ENCODE measurements around the gene SPNS1. TPM values are rescaled to one million over a fixed set of nuclear protein-coding genes. Genes with fewer than 3 reads are reported as not detected.

Gene SPNS1
- total RNA-seq, 1 experiment from 2014 or later: 38.6 TPM

DNA sequence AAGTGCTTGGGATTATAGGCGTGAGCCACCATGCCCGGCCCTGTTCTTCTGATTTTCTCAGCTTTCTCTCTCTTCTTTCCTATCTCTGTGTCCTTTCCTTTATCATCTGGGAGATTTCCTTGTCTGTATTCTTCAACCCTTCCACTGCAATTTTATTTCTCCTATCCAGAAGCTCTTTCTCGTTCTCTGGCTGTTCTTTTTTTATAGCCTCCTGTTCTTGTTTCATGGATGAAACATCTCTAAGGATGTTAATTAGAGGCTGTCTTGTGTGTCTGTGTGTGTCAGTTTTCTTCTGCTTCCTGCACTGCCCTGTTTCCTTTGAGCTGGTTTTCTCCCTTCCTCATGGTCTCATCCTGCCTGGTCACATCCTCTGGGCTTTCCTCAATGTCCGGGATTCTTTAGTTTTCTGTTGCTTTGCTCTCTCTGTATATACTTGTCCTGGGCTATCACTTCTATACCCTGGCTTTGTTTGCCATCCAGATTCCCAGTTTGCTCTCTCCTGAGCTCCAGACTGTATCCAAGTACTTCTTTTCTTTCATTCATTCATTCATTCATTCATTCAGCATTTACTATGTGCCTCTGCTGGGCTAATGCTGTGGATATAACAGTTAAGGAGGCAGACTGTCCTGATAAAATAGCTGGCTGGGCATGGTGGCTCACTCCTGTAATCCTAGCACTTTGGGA, 12.7 kb downstream of the SPNS1 start:
- H3T11ph ChIP-seq (ENCODE audit: low read length): no peak overlapping the region
- no peak overlapping the region for H3K14ac ChIP-seq (ENCODE audit: insufficient read depth, low read length)
- no peaks in the 10 kb centered on the region for H3K4me1 ChIP-seq (ENCODE audit: insufficient read depth, low read length)
- H3K23me2 ChIP-seq (ENCODE audit: insufficient read length, low read depth, low read length, poor library complexity, severe bottlenecking): no peaks in the 10 kb centered on the region
- WGBS (ENCODE audit: extremely low coverage, insufficient read length, low lambda C conversion rate): no CpG with 5 or more reads among the region's 4 CpGs
- H2AFZ ChIP-seq (ENCODE audit: low read length): no peak overlapping the region
- Mint-ChIP-seq H3K4me3 (no peak overlapping the region), H3K27ac (no peak overlapping the region), H3K27me3 (ENCODE audit: low read depth) (0 out of 2 replicates have a peak, but pooled peaks cover 2% of the 10 kb centered on the region), H3K4me1 (no peaks in the 10 kb centered on the region), H3K36me3 (ENCODE audit: insufficient read depth in 1 of 3, low read depth in 3 of 3) (peaks cover 3 to 19% (median 18%) of the 10 kb centered on the region in 3 experiments), H3K9me3 (no peaks in the 10 kb centered on the region)
- no peak overlapping the region for H3K4ac ChIP-seq (ENCODE audit: low read depth, low read length)
- no peak overlapping the region for H2BK15ac ChIP-seq (ENCODE audit: low read depth, low read length)
- no peak overlapping the region for H2BK12ac ChIP-seq (ENCODE audit: insufficient read length, low read depth, low read length)
- H2AK5ac ChIP-seq (ENCODE audit: insufficient read length, low read length): no peak overlapping the region
- no peaks in the 10 kb centered on the region for H4K20me1 ChIP-seq (ENCODE audit: control insufficient read depth, insufficient read depth, insufficient read length)
- no peak overlapping the region for H3K9ac ChIP-seq (ENCODE audit: extremely low read depth, insufficient read length, low read length)
- H4K5ac ChIP-seq (ENCODE audit: insufficient read length, low read depth, low read length): no peak overlapping the region
- TF ChIP-seq, protein P1, sequence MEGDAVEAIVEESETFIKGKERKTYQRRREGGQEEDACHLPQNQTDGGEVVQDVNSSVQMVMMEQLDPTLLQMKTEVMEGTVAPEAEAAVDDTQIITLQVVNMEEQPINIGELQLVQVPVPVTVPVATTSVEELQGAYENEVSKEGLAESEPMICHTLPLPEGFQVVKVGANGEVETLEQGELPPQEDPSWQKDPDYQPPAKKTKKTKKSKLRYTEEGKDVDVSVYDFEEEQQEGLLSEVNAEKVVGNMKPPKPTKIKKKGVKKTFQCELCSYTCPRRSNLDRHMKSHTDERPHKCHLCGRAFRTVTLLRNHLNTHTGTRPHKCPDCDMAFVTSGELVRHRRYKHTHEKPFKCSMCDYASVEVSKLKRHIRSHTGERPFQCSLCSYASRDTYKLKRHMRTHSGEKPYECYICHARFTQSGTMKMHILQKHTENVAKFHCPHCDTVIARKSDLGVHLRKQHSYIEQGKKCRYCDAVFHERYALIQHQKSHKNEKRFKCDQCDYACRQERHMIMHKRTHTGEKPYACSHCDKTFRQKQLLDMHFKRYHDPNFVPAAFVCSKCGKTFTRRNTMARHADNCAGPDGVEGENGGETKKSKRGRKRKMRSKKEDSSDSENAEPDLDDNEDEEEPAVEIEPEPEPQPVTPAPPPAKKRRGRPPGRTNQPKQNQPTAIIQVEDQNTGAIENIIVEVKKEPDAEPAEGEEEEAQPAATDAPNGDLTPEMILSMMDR (conservative IDR thresholded peaks at IDR 0.05): no peak
- no peak overlapping the region for H4K91ac ChIP-seq (ENCODE audit: insufficient read length, low read depth, low read length)
- no peak overlapping the region for H2BK5ac ChIP-seq (ENCODE audit: insufficient read length, low read length)
- no peak overlapping the region for H2BK120ac ChIP-seq (ENCODE audit: low read depth, low read length, poor library complexity, severe bottlenecking)
- no peak overlapping the region for H3K23ac ChIP-seq (ENCODE audit: insufficient read length, low read depth, low read length)
- no peaks in the 10 kb centered on the region for H3K27me3 ChIP-seq (ENCODE audit: insufficient read depth, low read length)
- no peak overlapping the region for H2BK20ac ChIP-seq (ENCODE audit: low read depth, low read length, poor library complexity, severe bottlenecking)
- H4K8ac ChIP-seq (replicated peaks; ENCODE audit: insufficient read length, low read depth, low read length): no peak overlapping the region
- no peak overlapping the region for H3K18ac ChIP-seq (ENCODE audit: insufficient read length, low read depth, low read length)
- DNase-seq: no peak
- no peaks in the 10 kb centered on the region for H3K79me2 ChIP-seq (ENCODE audit: insufficient read depth, low read length)
- H3K27ac ChIP-seq (ENCODE audit: insufficient read length, low read depth, low read length): no peak overlapping the region
- no peak overlapping the region for H3K56ac ChIP-seq (ENCODE audit: insufficient read length, low read depth, low read length)
- H3K4me2 ChIP-seq (ENCODE audit: insufficient read depth, insufficient read length, low read length): no peak overlapping the region
- no peaks in the 10 kb centered on the region for H3K9me3 ChIP-seq (ENCODE audit: control insufficient read depth, low read depth, low read length)
- H3K79me1 ChIP-seq (ENCODE audit: insufficient read depth, low read depth, low read length, poor library complexity, severe bottlenecking): no peaks in the 10 kb centered on the region
